HepG2 (cell line): ENCODE data around the gene GSK3A. TPM values are rescaled to one million over a fixed set of nuclear protein-coding genes. Genes with fewer than 3 reads are reported as not detected.
A peak's percentile ranks its signal among the peaks of the same experiment; 100 is the strongest.

Source experiments
- ATF4 ChIP-seq, 2 experiments: fragments of 450-650 bp in 1 of 2; sonication (generic) in 1 of 2; formaldehyde crosslinking; IDR thresholded peaks; 2 replicates each; pipeline versions ENCODE4 v1.5.0 to v1.8.0; 2020 to 2022; ENCODE audit warnings: mild to moderate bottlenecking in 1 of 2, missing genetic modification reagents in 1 of 2
- GATAD2A ChIP-seq: IDR thresholded peaks from 2 replicates; pipeline ENCODE4 v1.6.1; 2016
- HMG20A ChIP-seq: IDR thresholded peaks from 2 replicates; pipeline ENCODE4 v1.6.1; 2016; ENCODE audit warnings: borderline replicate concordance
- KLF11 ChIP-seq: IDR thresholded peaks from 2 replicates; pipeline ENCODE4 v1.6.1; 2016; ENCODE audit warnings: missing compliant biosample characterization
- MEIS2 ChIP-seq: sonication (generic); formaldehyde crosslinking; IDR thresholded peaks from 2 replicates; pipeline ENCODE4 v1.9.0; 2021; ENCODE audit warnings: mild to moderate bottlenecking, missing genetic modification reagents
- NR2F1 ChIP-seq, 2 experiments: fragments of 450-650 bp in 1 of 2; formaldehyde crosslinking in 1 of 2; IDR thresholded peaks; 2 replicates each; pipeline versions ENCODE4 v1.5.0 to v1.6.1; 2016 to 2020; ENCODE audit warnings: mild to moderate bottlenecking in 1 of 2, missing compliant biosample characterization in 1 of 2, missing genetic modification reagents in 1 of 2, moderate library complexity in 1 of 2
- PLSCR1 ChIP-seq: sonication (generic); formaldehyde crosslinking; IDR thresholded peaks from 2 replicates; pipeline ENCODE4 v1.5.0; 2020; ENCODE audit warnings: missing genetic modification reagents, mild to moderate bottlenecking, borderline replicate concordance
- SMC3 ChIP-seq: IDR thresholded peaks from 2 replicates; pipeline ENCODE4 v1.6.1; 2011; ENCODE audit warnings: low read length, improper control_type of control experiment
- TOE1 ChIP-seq: sonication (generic); formaldehyde crosslinking; IDR thresholded peaks from 2 replicates; pipeline ENCODE4 v1.4.0; 2020; ENCODE audit warnings: mild to moderate bottlenecking, missing genetic modification reagents
- USF2 ChIP-seq, 2 experiments: sonication (generic) in 1 of 2; formaldehyde crosslinking in 1 of 2; IDR thresholded peaks; 2 replicates each; pipeline versions ENCODE4 v1.5.1 to v1.6.1; 2011 to 2020; ENCODE audit warnings: borderline replicate concordance in 1 of 2, low read depth in 1 of 2, low read length in 1 of 2, mild to moderate bottlenecking in 1 of 2, missing genetic modification reagents in 1 of 2, moderate library complexity in 1 of 2
- YEATS4 ChIP-seq: sonication (generic); formaldehyde crosslinking; IDR thresholded peaks from 2 replicates; pipeline ENCODE4 v1.4.0; 2020; ENCODE audit warnings: missing genetic modification reagents, borderline replicate concordance
- ZBTB10 ChIP-seq: sonication (generic); formaldehyde crosslinking; IDR thresholded peaks from 2 replicates; pipeline ENCODE4 v1.4.0; 2020; ENCODE audit warnings: missing genetic modification reagents, borderline replicate concordance
- ZFP36 ChIP-seq: fragments of 150-350 bp; IDR thresholded peaks from 2 replicates; pipeline ENCODE4 v1.6.1; 2018; ENCODE audit warnings: borderline replicate concordance, low read length, low read depth; ENCODE audit not compliant: partially characterized antibody
- ZFP36L1 ChIP-seq: sonication (generic); formaldehyde crosslinking; IDR thresholded peaks from 2 replicates; pipeline ENCODE4 v1.8.0; 2022; ENCODE audit warnings: mild to moderate bottlenecking, missing genetic modification reagents, moderate library complexity
- ZFP90 ChIP-seq: sonication (generic); formaldehyde crosslinking; IDR thresholded peaks from 2 replicates; pipeline ENCODE4 v1.8.0; 2022; ENCODE audit warnings: missing genetic modification reagents, mild to moderate bottlenecking, inconsistent platforms, borderline replicate concordance
- ZNF230 ChIP-seq: sonication (generic); formaldehyde crosslinking; IDR thresholded peaks from 2 replicates; pipeline ENCODE4 v1.4.0; 2020; ENCODE audit warnings: mild to moderate bottlenecking, missing genetic modification reagents
- ZNF24 ChIP-seq: fragments of 450-650 bp; IDR thresholded peaks from 2 replicates; pipeline ENCODE4 v1.6.1; 2017; ENCODE audit warnings: antibody characterized with exemption, mild to moderate bottlenecking
- ZNF556 ChIP-seq: sonication (generic); formaldehyde crosslinking; IDR thresholded peaks from 2 replicates; pipeline ENCODE4 v1.4.0; 2020; ENCODE audit warnings: mild to moderate bottlenecking, missing genetic modification reagents, borderline replicate concordance
- ZNF563 ChIP-seq: sonication (generic); formaldehyde crosslinking; IDR thresholded peaks from 2 replicates; pipeline ENCODE4 v1.8.0; 2022; ENCODE audit warnings: mild to moderate bottlenecking, moderate library complexity, missing genetic modification reagents
- ZNF569 ChIP-seq: sonication (generic); formaldehyde crosslinking; IDR thresholded peaks from 2 replicates; pipeline ENCODE4 v1.5.0; 2020; ENCODE audit warnings: mild to moderate bottlenecking, missing genetic modification reagents, moderate library complexity, borderline replicate concordance
- ZNF629 ChIP-seq: sonication (generic); formaldehyde crosslinking; conservative IDR thresholded peaks from 2 replicates; pipeline ENCODE4 v1.5.0; 2020; ENCODE audit warnings: missing genetic modification reagents
- ZSCAN22 ChIP-seq: sonication (generic); formaldehyde crosslinking; IDR thresholded peaks from 2 replicates; pipeline ENCODE4 v1.4.0; 2020; ENCODE audit warnings: mild to moderate bottlenecking, missing genetic modification reagents
- polyA plus RNA-seq, 8 experiments: library from polyadenylated mRNA; depleted of rRNA in 3 of 8; stranded (reverse) in 7 of 8; unstranded in 1 of 8; fragments of >200 nt; fragmentation: Illumina TruSeq in 4 of 8; extraction: Trizol in 4 of 8; gene quantifications; 2 replicates each; pipeline versions ENCODE4 v1.2.1 to v1.2.3, GENCODE V29; 2011 to 2016; ENCODE audit warnings: low read depth in 4 of 8, missing spikeins in 1 of 8, mixed read lengths in 1 of 8; ENCODE audit not compliant: insufficient read depth in 1 of 8
- total RNA-seq, 5 experiments: library from RNA; depleted of rRNA; stranded (reverse); fragments of >200 nt; fragmentation: Illumina TruSeq; extraction: Trizol; gene quantifications; 2 replicates each; pipeline ENCODE4 v1.2.3, GENCODE V29; 2016; ENCODE audit warnings: low read depth in 1 of 5

The GSK3A gene
- total and polyA plus RNA-seq, 2 of the 13 experiments (the other 11 are each of a cell fraction or from before 2014, with no cell fraction given), result 16.9 to 52.5 TPM

GRCh38 chr19:42279902-42280814, 37.8 kb upstream of the GSK3A start (continued):
- peak; percentile 78 for TF ChIP-seq YEATS4 (CRISPR knock-in tag)
- TF ChIP-seq ZFP90, result no peak; the same call in 1 of the 2 replicates
- no peak for TF ChIP-seq ZNF569 (CRISPR knock-in tag)
- TF ChIP-seq GATAD2A (CRISPR knock-in tag), result no peak
- no peak for TF ChIP-seq ZNF24
- no peak for TF ChIP-seq NR2F1 (CRISPR knock-in tag; IDR thresholded peaks at IDR 0.05)
- no peak for TF ChIP-seq USF2 (IDR thresholded peaks at IDR 0.05; ENCODE audit: low read depth, low read length)
- no peak for TF ChIP-seq USF2 (CRISPR knock-in tag; IDR thresholded peaks at IDR 0.05; ENCODE audit: borderline replicate concordance)
- no peak for TF ChIP-seq ZNF629 (CRISPR knock-in tag)
- TF ChIP-seq ATF4 (CRISPR knock-in tag; IDR thresholded peaks at IDR 0.05), result no peak
- TF ChIP-seq ZBTB10, result peak; percentile 93; the same call in 1 of the 2 replicates
- no peak for TF ChIP-seq HMG20A (CRISPR knock-in tag)
- TF ChIP-seq TOE1 (CRISPR knock-in tag), result no peak
- TF ChIP-seq ZFP36, result no peak
- peak; percentile 63; the same call in 1 of the 2 replicates for TF ChIP-seq ZFP36L1 (CRISPR knock-in tag)
- no peak for TF ChIP-seq ZSCAN22 (CRISPR knock-in tag)
- TF ChIP-seq KLF11 (CRISPR knock-in tag), result no peak
- TF ChIP-seq ZNF556 (CRISPR knock-in tag), result no peak
- TF ChIP-seq ZNF230 (CRISPR knock-in tag), result no peak; the same call in 1 of the 2 replicates
- peak; percentile 16; the same call in 1 of the 2 replicates for TF ChIP-seq MEIS2 (CRISPR knock-in tag)
- TF ChIP-seq SMC3, result no peak; the same call in 1 of the 2 replicates
- TF ChIP-seq ZNF563 (CRISPR knock-in tag), result peak; percentile 64
- no peak for TF ChIP-seq PLSCR1
